Fibroblast of villous mesenchyme (primary cell): Measurements from ENCODE around the gene PDLIM7. TPM values are rescaled to one million over a fixed set of nuclear protein-coding genes. Genes with fewer than 3 reads are reported as not detected.

ENCODE experiments used
- DNase-seq: peaks from one replicate; pipeline ENCODE4 v3.0.0-alpha.2; 2010; ENCODE audit warnings: low read depth
- H3K4me3 ChIP-seq: 2 replicates; pipeline ENCODE4 v1.5.1; 2011; ENCODE audit warnings: low read depth, mild to moderate bottlenecking, low read length
- CTCF ChIP-seq: IDR thresholded peaks from 2 replicates; pipeline ENCODE4 v1.5.1; 2012; ENCODE audit warnings: low read depth, mild to moderate bottlenecking, low read length; ENCODE audit not compliant: insufficient read depth
- total RNA-seq: library from RNA; depleted of rRNA; stranded (reverse); fragments of >200 nt; gene quantifications from 2 replicates; pipeline ENCODE4 v1.2.3, GENCODE V29; 2012

Gene PDLIM7
- total RNA-seq, 1 donor: 283 TPM

GRCh38 chr5:177494346-177495195, 2.8 kb downstream of the PDLIM7 start:
- peak; percentile 34 for TF ChIP-seq CTCF
- DNase-seq: peak; percentile 91
- peak overlapping the region; percentile 90 for H3K4me3 ChIP-seq

- no peak for DNase-seq
- peak overlapping the region; percentile 17 for H3K4me3 ChIP-seq
These were observed 3.5 kb downstream of the PDLIM7 start for GRCh38 chr5:177493795-177494345.

GRCh38 chr5:177492841-177493240, 4.6 kb downstream of the PDLIM7 start:
- DNase-seq: no peak
- TF ChIP-seq CTCF: no peak
- no peak overlapping the region for H3K4me3 ChIP-seq

More at GRCh38 chr5:177493795-177494345, 3.5 kb downstream of the PDLIM7 start:
- TF ChIP-seq CTCF: no peak

GRCh38 chr5:177491983-177492746, 5.2 kb downstream of the PDLIM7 start:
- no peak for DNase-seq
- TF ChIP-seq CTCF: no peak
- H3K4me3 ChIP-seq: no peak overlapping the region

GRCh38 chr5:177491429-177491945, 5.9 kb downstream of the PDLIM7 start:
- TF ChIP-seq CTCF: peak; percentile 86
- peak; percentile 61 for DNase-seq
- H3K4me3 ChIP-seq: no peak overlapping the region

GRCh38 chr5:177490992-177491391, 6.4 kb downstream of the PDLIM7 start:
- no peak overlapping the region for H3K4me3 ChIP-seq
- DNase-seq: no peak
- no peak for TF ChIP-seq CTCF
